H1 (cell line): ENCODE results near the gene AQP7. TPM values are rescaled to one million over a fixed set of nuclear protein-coding genes. Genes with fewer than 3 reads are reported as not detected.

Experiments
- CTCF ChIA-PET: fragments of 300-600 bp; sonication (Branson Sonifier 250); formaldehyde crosslinking; loops from one replicate; lab custom pipeline; 2021; ENCODE audit not compliant: partially characterized antibody; lab: Charles Lee
- POLR2A ChIA-PET: fragments of 300-600 bp; sonication (Branson Sonifier 250); formaldehyde crosslinking; loops from one replicate; lab custom pipeline; 2021; ENCODE audit warnings: inconsistent platforms; ENCODE audit not compliant: partially characterized antibody; lab: Charles Lee
- DNase-seq, 2 experiments: peaks; one replicate each; pipeline versions ENCODE4 v3.0.0 to v3.0.0-alpha.2; 2010 to 2022; ENCODE audit warnings: low spot score in 2 of 2, low read depth in 1 of 2, mixed read lengths in 1 of 2
- FAIRE-seq: peaks from 2 replicates; lab custom pipeline; 2011; peaks lifted over from hg19 to GRCh38; lab: Jason Lieb, UNC
- H2AFZ ChIP-seq: 2 replicates; pipeline ENCODE4 v1.8.1; 2012; ENCODE audit warnings: low read length, inconsistent platforms
- H2AK5ac ChIP-seq: 2 replicates; pipeline ENCODE4 v1.6.1; 2013; ENCODE audit warnings: low read depth, low read length
- H2BK120ac ChIP-seq: replicated peaks from 2 replicates; pipeline ENCODE3; 2013; ENCODE audit warnings: low read depth, low read length, inconsistent platforms
- H2BK12ac ChIP-seq: 2 replicates; pipeline ENCODE4 v1.6.1; 2013; ENCODE audit warnings: low read depth, low read length
- H2BK15ac ChIP-seq: 2 replicates; pipeline ENCODE4 v1.6.1; 2013; ENCODE audit warnings: low read length
- H2BK20ac ChIP-seq: 2 replicates; pipeline ENCODE4 v1.6.1; 2013; ENCODE audit warnings: low read length
- H2BK5ac ChIP-seq: 2 replicates; pipeline ENCODE4 v1.6.1; 2013; ENCODE audit warnings: low read depth, low read length
- H3K14ac ChIP-seq: 2 replicates; pipeline ENCODE4 v1.6.1; 2013; ENCODE audit warnings: inconsistent platforms; ENCODE audit not compliant: insufficient read length
- H3K18ac ChIP-seq: 2 replicates; pipeline ENCODE4 v1.6.1; 2013; ENCODE audit warnings: low read length; ENCODE audit errors: extremely low read depth
- H3K23ac ChIP-seq: 2 replicates; pipeline ENCODE4 v1.6.1; 2013; ENCODE audit warnings: inconsistent platforms; ENCODE audit not compliant: insufficient read length
- H3K23me2 ChIP-seq: 2 replicates; pipeline ENCODE4 v1.6.1; 2013; ENCODE audit warnings: low read depth, low read length
- H3K27ac ChIP-seq: 2 replicates; pipeline ENCODE4 v1.6.1; 2011; ENCODE audit warnings: low read depth, low read length, inconsistent platforms
- H3K27me3 ChIP-seq, 4 experiments: replicated peaks in 1 of 4; 1 replicate in 1 of 4; 2 replicates in 3 of 4; pipeline versions ENCODE4 v1.6.1 to v1.8.1; 2011 to 2013; ENCODE audit warnings: low read length in 3 of 4, mild to moderate bottlenecking in 3 of 4, inconsistent platforms in 2 of 4, mixed read lengths in 2 of 4, moderate library complexity in 1 of 4; ENCODE audit not compliant: control insufficient read depth in 3 of 4, insufficient read depth in 3 of 4; ENCODE audit errors: extremely low read depth in 1 of 4
- H3K36me3 ChIP-seq, 4 experiments: 2 replicates each; pipeline versions ENCODE4 v1.6.1 to v1.8.1; 2011 to 2013; ENCODE audit warnings: mild to moderate bottlenecking in 4 of 4, low read length in 3 of 4, moderate library complexity in 2 of 4, control low read depth in 1 of 4, inconsistent platforms in 1 of 4; ENCODE audit not compliant: insufficient read depth in 4 of 4, control insufficient read depth in 2 of 4
- H3K4ac ChIP-seq: replicated peaks from 2 replicates; pipeline ENCODE3; 2013; ENCODE audit warnings: low read length, low read depth, mixed read lengths, inconsistent platforms; ENCODE audit not compliant: insufficient read length
- H3K4me1 ChIP-seq, 4 experiments: replicated peaks in 1 of 4; 1 replicate in 1 of 4; 2 replicates in 3 of 4; pipeline versions ENCODE4 v1.6.1 to v1.8.1; 2011 to 2013; ENCODE audit warnings: low read length in 3 of 4, inconsistent platforms in 2 of 4, mixed read lengths in 1 of 4; ENCODE audit not compliant: insufficient read depth in 4 of 4, control insufficient read depth in 3 of 4
- H3K4me2 ChIP-seq, 2 experiments: 2 replicates each; pipeline versions ENCODE4 v1.6.1 to v1.8.1; 2011 to 2013; ENCODE audit warnings: low read depth in 2 of 2, low read length in 2 of 2, control low read depth in 1 of 2, inconsistent platforms in 1 of 2, mild to moderate bottlenecking in 1 of 2; ENCODE audit not compliant: insufficient read depth in 1 of 2
- H3K4me3 ChIP-seq, 4 experiments: fragments of 200-600, 300-600 bp in 1 of 4; sonication (generic), shearing (Covaris generic), sonication (Bioruptor Twin) in 1 of 4; 2 replicates each; pipeline versions ENCODE4 v1.5.1 to v1.8.1; 2011 to 2016; ENCODE audit warnings: low read length in 4 of 4, low read depth in 3 of 4, control low read depth in 2 of 4, inconsistent platforms in 2 of 4, mild to moderate bottlenecking in 2 of 4, mixed read lengths in 1 of 4, moderate library complexity in 1 of 4; ENCODE audit not compliant: insufficient read depth in 2 of 4; ENCODE audit errors: extremely low read depth in 1 of 4
- H3K56ac ChIP-seq: replicated peaks from 2 replicates; pipeline ENCODE3; 2013; ENCODE audit warnings: low read depth, mild to moderate bottlenecking, mixed read lengths, low read length, inconsistent platforms; ENCODE audit not compliant: insufficient read length
- H3K79me1 ChIP-seq: 2 replicates; pipeline ENCODE4 v1.6.1; 2013; ENCODE audit warnings: low read depth, low read length, control low read depth
- H3K79me2 ChIP-seq, 2 experiments: 2 replicates each; pipeline versions ENCODE4 v1.6.1 to v1.8.1; 2012 to 2013; ENCODE audit warnings: low read length in 2 of 2, mild to moderate bottlenecking in 2 of 2, inconsistent platforms in 1 of 2; ENCODE audit not compliant: insufficient read depth in 2 of 2, control insufficient read depth in 1 of 2
- H3K9ac ChIP-seq, 4 experiments: replicated peaks in 1 of 4; 1 replicate in 1 of 4; 2 replicates in 3 of 4; pipeline versions ENCODE4 v1.6.1 to v1.8.1; 2011 to 2013; ENCODE audit warnings: low read depth in 3 of 4, low read length in 3 of 4, control low read depth in 2 of 4, mild to moderate bottlenecking in 2 of 4, moderate library complexity in 2 of 4, inconsistent platforms in 1 of 4; ENCODE audit errors: extremely low read depth in 1 of 4
- H3K9me3 ChIP-seq, 2 experiments: 2 replicates each; pipeline versions ENCODE4 v1.6.1 to v1.8.1; 2012 to 2013; ENCODE audit warnings: mild to moderate bottlenecking in 2 of 2, moderate library complexity in 2 of 2, control low read depth in 1 of 2, inconsistent platforms in 1 of 2, low read depth in 1 of 2, low read length in 1 of 2, mixed read lengths in 1 of 2; ENCODE audit not compliant: insufficient read depth in 2 of 2
- H4K20me1 ChIP-seq, 2 experiments: replicated peaks in 1 of 2; 2 replicates each; pipeline versions ENCODE3 to v1.8.1; 2011 to 2013; ENCODE audit warnings: inconsistent platforms in 2 of 2, low read length in 2 of 2, mild to moderate bottlenecking in 1 of 2; ENCODE audit not compliant: insufficient read depth in 2 of 2, control insufficient read depth in 1 of 2
- H4K5ac ChIP-seq: 2 replicates; pipeline ENCODE4 v1.6.1; 2013; ENCODE audit warnings: low read length, low read depth, mixed read lengths, inconsistent platforms; ENCODE audit not compliant: insufficient read length
- H4K8ac ChIP-seq: 2 replicates; pipeline ENCODE4 v1.8.0; 2013; ENCODE audit warnings: mild to moderate bottlenecking, moderate library complexity, low read length, inconsistent platforms; ENCODE audit not compliant: insufficient read depth; ENCODE audit errors: extremely low read depth
- H4K91ac ChIP-seq: replicated peaks from 2 replicates; pipeline ENCODE3; 2013; ENCODE audit warnings: low read length, mixed read lengths, inconsistent platforms; ENCODE audit not compliant: insufficient read length
- BACH1 ChIP-seq: IDR thresholded peaks from 2 replicates; pipeline ENCODE4 v1.6.1; 2012; ENCODE audit warnings: low read length, improper control_type of control experiment
- BCL11A ChIP-seq, 2 experiments: IDR thresholded peaks; one replicate each; pipeline ENCODE4 v1.6.1; 2011; ENCODE audit warnings: low read depth in 2 of 2, low read length in 2 of 2, mild to moderate bottlenecking in 2 of 2
- CHD1 ChIP-seq: IDR thresholded peaks from 2 replicates; pipeline ENCODE4 v1.6.1; 2012; ENCODE audit warnings: low read depth, low read length, improper control_type of control experiment
- EGR1 ChIP-seq: IDR thresholded peaks from 2 replicates; pipeline ENCODE4 v1.6.1; 2011; ENCODE audit warnings: low read depth, low read length, borderline replicate concordance
- FOSL1 ChIP-seq: IDR thresholded peaks from 2 replicates; pipeline ENCODE4 v1.6.1; 2011; ENCODE audit warnings: mild to moderate bottlenecking, low read depth, low read length, moderate library complexity; ENCODE audit not compliant: insufficient read depth
- SP2 ChIP-seq: IDR thresholded peaks from 2 replicates; pipeline ENCODE4 v1.6.1; 2012; ENCODE audit warnings: mild to moderate bottlenecking, low read length, inconsistent platforms
- SP4 ChIP-seq: IDR thresholded peaks from 2 replicates; pipeline ENCODE4 v1.6.1; 2012; ENCODE audit warnings: low read length, inconsistent platforms
- WGBS, 2 experiments: shearing (Covaris generic) in 1 of 2; methylation state at CpG; one replicate each; pipeline versions ENCODE4 v1.1.6 to v1.1.7; 2013 to 2015; ENCODE audit warnings: low lambda C conversion rate in 2 of 2, mixed read lengths in 2 of 2, inconsistent platforms in 1 of 2, low coverage in 1 of 2, missing lambda C conversion rate in 1 of 2; ENCODE audit not compliant: insufficient replicate concordance in 2 of 2, insufficient coverage in 1 of 2, insufficient read length in 1 of 2; ENCODE audit errors: extremely low coverage in 1 of 2, missing lambda C conversion rate in 1 of 2; 5-methylcytosine and 5-hydroxymethylcytosine counted together
- polyA plus RNA-seq, 7 experiments: library from polyadenylated mRNA; depleted of rRNA in 3 of 7; stranded (reverse) in 5 of 7; unstranded in 2 of 7; fragments of >200 nt in 5 of 7; fragments of 200-250 nt in 2 of 7; gene quantifications; 1 replicate in 5 of 7; 2 replicates in 1 of 7; 4 replicates in 1 of 7; pipeline versions ENCODE4 v1.2.1 to v1.2.3, GENCODE V29; 2011 to 2013; ENCODE audit warnings: missing spikeins in 2 of 7, mixed read lengths in 2 of 7
- total RNA-seq: library from RNA; stranded (reverse); fragmentation: NEBNext Ultra II Directional; extraction: Animal tissue kit (Norgen Biotek cat#: 25700); gene quantifications from 2 replicates; pipeline ENCODE4 v1.2.1, GENCODE V29; 2021

AQP7 gene
- total and polyA plus RNA-seq, 2 of the 8 experiments (the other 6 are each of a cell fraction or from before 2014, with no cell fraction given) = not detected

DNA sequence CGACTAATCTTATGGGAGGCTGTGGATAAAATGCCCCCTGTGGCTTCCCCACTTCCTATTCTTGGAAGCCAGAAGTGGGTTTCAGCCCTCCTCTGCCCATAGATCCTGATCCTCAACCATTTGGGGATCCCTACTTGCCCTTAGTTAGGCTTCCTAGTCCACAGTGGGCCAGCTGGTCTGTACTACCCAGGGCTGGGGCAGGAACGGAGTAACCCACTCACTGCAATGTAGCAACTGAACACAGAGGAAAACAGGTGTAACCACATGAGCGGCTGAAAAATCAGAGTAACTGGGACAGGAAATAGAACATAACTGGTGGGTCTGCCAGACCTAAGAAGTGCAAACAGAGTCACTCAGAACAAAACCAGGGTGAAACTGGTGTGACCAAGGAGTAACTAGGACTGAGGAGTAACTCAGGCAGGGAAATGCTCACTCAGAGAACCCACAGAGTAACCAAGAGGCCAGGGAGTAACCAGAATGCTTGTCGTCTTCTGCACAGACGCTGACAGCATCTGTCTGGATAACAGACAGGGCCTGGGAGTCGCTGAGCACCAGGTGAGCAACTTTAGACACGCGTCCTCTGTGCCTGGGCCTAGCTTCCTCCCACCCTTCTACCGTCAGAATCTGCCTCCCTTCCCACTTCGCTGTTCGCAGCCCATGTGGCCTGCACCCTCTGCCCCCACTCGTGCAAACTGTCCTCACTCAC lies 44.0 kb upstream of the AQP7 start:
- Histone ChIP-seq H2BK15ac (no peak overlapping the region; the same call in 1 of the 2 replicates), H3K27ac (no peak overlapping the region), H3K36me3 (no peaks in the 10 kb centered on the region), H3K27me3 (peaks cover 0 to 23% (median 12%) of the 10 kb centered on the region in 4 experiments; a peak in 5 of 7 replicates), H3K9ac (no peak overlapping the region), H2AFZ (no peak overlapping the region), H2AK5ac (peak overlapping the region; percentile 65), H3K14ac (no peak overlapping the region), H3K18ac (no peak overlapping the region), H2BK120ac (no peak overlapping the region), H3K4me3 (peak overlapping the region in 2 of 4 experiments; percentile 46 to 67; a peak in 3 of 8 replicates), H3K9me3 (no peaks in the 10 kb centered on the region), H4K5ac (no peak overlapping the region), H3K23me2 (peaks cover 10% of the 10 kb centered on the region; the same call in 1 of the 2 replicates), H4K20me1 (no peaks in the 10 kb centered on the region), H4K8ac (no peak overlapping the region; the same call in 1 of the 2 replicates), H2BK5ac (no peak overlapping the region; the same call in 1 of the 2 replicates), H2BK20ac (no peak overlapping the region), H3K56ac (no peak overlapping the region), H3K79me2 (no peaks in the 10 kb centered on the region), H4K91ac (no peak overlapping the region), H3K4me1 (peaks cover 0 to 33% (median 16%) of the 10 kb centered on the region in 4 experiments; a peak in 5 of 7 replicates), H2BK12ac (peak overlapping the region; percentile 68; the same call in 1 of the 2 replicates), H3K79me1 (no peaks in the 10 kb centered on the region), H3K4ac (no peak overlapping the region), H3K23ac (no peak overlapping the region), H3K4me2 (peak overlapping the region; percentile 62 to 83)
- FAIRE-seq = no peak
- CTCF ChIA-PET = interaction anchor here (1.5 to 21.6 kb wide), 7 partner anchors 9 to 73 kb away, joined by 4 to 358 read pairs (median 12); partner anchors contain the start of genes AQP7 and NOL6
- POLR2A ChIA-PET = no interaction called here
- no peak for DNase-seq
- TF ChIP-seq BCL11A (IDR thresholded peaks at IDR 0.05; ENCODE audit: low read depth in 2 of 2, low read length in 2 of 2) (no peak), FOSL1 (no peak), SP4 (no peak), CHD1 (no peak), EGR1 (no peak), SP2 (no peak), BACH1 (no peak)
- WGBS, 2 experiments = 69% methylated on average over 12 of the region's 12 CpGs; no CpG with 5 or more reads in 1 of the 2 experiments
